Measurements from ENCODE around the gene MCRS1. TPM values are rescaled to one million over a fixed set of nuclear protein-coding genes. Genes with fewer than 3 reads are reported as not detected.
A peak's percentile ranks its signal among the peaks of the same experiment; 100 is the strongest.

MCRS1 gene
- polyA plus RNA-seq, 3 donors = 50.3 to 88.8 (median 52.3) TPM

DNA sequence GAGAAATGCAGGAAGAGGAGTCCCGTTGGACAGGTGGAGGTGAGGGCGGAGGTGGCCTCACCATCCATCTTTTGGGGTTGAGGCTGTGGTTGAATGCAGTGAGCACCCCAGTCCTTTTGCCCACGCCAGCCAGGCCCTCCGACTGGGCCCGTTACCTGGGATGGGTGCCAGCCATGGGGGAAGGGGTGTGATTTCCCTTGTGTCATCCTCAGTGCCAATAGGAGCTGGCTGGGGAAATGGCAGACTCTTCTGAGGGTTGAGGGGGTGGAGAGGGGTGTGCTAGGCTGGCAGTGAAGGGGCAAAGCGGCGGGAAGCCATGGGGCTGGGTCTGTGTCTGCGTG, 19.5 kb downstream of the MCRS1 start:
- H3K4me3 Mint-ChIP-seq = peak overlapping the region; percentile 70 to 92

DNA sequence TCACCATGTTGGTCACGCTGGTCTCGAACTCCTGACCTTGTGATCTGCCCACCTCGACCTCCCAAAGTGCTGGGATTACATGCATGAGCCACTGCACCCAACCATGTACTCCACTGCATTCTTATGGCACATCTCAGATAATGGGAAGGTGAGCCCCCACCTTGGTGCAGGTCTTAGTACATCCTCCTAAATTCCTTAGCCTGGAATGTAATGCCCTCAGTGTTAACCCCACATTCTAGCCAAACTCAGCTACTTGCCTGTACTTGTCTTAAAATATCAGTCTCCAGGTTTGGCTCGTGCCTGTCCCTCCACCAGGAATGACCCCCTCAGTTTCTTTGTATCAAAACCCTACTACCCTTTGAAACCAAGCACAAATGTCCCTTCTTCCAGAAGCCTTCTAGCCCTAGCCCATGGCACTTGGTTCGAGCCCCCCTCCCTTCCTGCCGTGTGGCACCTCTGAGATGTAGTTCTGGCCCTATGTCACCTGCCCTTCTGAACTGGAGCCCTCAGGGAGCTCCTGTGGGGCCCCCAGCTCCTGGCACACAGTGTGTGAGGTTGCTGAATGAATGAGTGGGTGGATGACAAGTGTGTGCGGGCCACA, 20.8 kb downstream of the MCRS1 start:
- no peak overlapping the region for H3K9ac ChIP-seq (ENCODE audit: insufficient read depth, low read length, poor library complexity, severe bottlenecking)
- H3K79me2 ChIP-seq (ENCODE audit: insufficient read depth, low read length) = no peaks in the 10 kb centered on the region
- H3K27me3 Mint-ChIP-seq (ENCODE audit: low read depth in 3 of 3) = peaks cover 69 to 87% (median 69%) of the 10 kb centered on the region in 3 donors
- H3K4me1 Mint-ChIP-seq = peaks cover 10% of the 10 kb centered on the region
- H2AFZ ChIP-seq (ENCODE audit: insufficient read depth, low read depth, low read length, poor library complexity, severe bottlenecking) = no peak overlapping the region
- peak overlapping the region in 1 of 7 donors; percentile 12 for H3K27ac Mint-ChIP-seq
- H3K36me3 Mint-ChIP-seq = peaks cover 0 to 7% of the 10 kb centered on the region in 2 donors
- H3K27me3 ChIP-seq (ENCODE audit: control insufficient read depth in 2 of 2, insufficient read depth in 2 of 2, low read length in 2 of 2) = peaks cover 4 to 65% of the 10 kb centered on the region in 2 donors
- no peaks in the 10 kb centered on the region for H3K36me3 ChIP-seq (replicated peaks in 1 of 2; ENCODE audit: control insufficient read depth in 1 of 2, insufficient read depth in 2 of 2, low read length in 2 of 2)
- H3K9me3 Mint-ChIP-seq = peaks cover 0 to 4% (median 1%) of the 10 kb centered on the region in 7 donors
- 100% methylated on average over 3 of the region's 7 CpGs for WGBS (ENCODE audit: insufficient coverage)
- H3K27ac ChIP-seq (ENCODE audit: low read depth in 1 of 2, low read length in 2 of 2) = no peak overlapping the region
- no peak overlapping the region for H3K4me3 Mint-ChIP-seq
- H3K9me3 ChIP-seq (replicated peaks in 1 of 2; ENCODE audit: control insufficient read depth in 1 of 2, insufficient read depth in 1 of 2, low read length in 2 of 2) = no peaks in the 10 kb centered on the region
- DNase-seq = no peak
- intact Hi-C loops (cut with micrococcal nuclease) = no loop called here
- peaks cover 11 to 12% of the 10 kb centered on the region in 2 donors for H3K4me1 ChIP-seq (ENCODE audit: control insufficient read depth in 1 of 2, insufficient read depth in 2 of 2, low read length in 2 of 2)
- TF ChIP-seq, protein P1, sequence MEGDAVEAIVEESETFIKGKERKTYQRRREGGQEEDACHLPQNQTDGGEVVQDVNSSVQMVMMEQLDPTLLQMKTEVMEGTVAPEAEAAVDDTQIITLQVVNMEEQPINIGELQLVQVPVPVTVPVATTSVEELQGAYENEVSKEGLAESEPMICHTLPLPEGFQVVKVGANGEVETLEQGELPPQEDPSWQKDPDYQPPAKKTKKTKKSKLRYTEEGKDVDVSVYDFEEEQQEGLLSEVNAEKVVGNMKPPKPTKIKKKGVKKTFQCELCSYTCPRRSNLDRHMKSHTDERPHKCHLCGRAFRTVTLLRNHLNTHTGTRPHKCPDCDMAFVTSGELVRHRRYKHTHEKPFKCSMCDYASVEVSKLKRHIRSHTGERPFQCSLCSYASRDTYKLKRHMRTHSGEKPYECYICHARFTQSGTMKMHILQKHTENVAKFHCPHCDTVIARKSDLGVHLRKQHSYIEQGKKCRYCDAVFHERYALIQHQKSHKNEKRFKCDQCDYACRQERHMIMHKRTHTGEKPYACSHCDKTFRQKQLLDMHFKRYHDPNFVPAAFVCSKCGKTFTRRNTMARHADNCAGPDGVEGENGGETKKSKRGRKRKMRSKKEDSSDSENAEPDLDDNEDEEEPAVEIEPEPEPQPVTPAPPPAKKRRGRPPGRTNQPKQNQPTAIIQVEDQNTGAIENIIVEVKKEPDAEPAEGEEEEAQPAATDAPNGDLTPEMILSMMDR (IDR thresholded peaks at IDR 0.05) = no peak
- no peak overlapping the region for H3K4me2 ChIP-seq (replicated peaks; ENCODE audit: extremely low read depth, low read length, poor library complexity, severe bottlenecking)
- H3K4me3 ChIP-seq (replicated peaks in 1 of 3; ENCODE audit: low read depth in 2 of 3, low read length in 3 of 3) = no peak overlapping the region
- no peaks in the 10 kb centered on the region for H4K20me1 ChIP-seq (ENCODE audit: insufficient read depth, low read length)

More for the DNA sequence above, 19.5 kb downstream of the MCRS1 start:
- peaks cover 12% of the 10 kb centered on the region for H3K4me1 Mint-ChIP-seq
- Histone ChIP-seq H3K36me3 (replicated peaks in 1 of 2; ENCODE audit: control insufficient read depth in 1 of 2, insufficient read depth in 2 of 2, low read length in 2 of 2) (no peaks in the 10 kb centered on the region), H3K27me3 (ENCODE audit: control insufficient read depth in 2 of 2, insufficient read depth in 2 of 2, low read length in 2 of 2) (peaks cover 4 to 57% of the 10 kb centered on the region in 2 donors), H4K20me1 (ENCODE audit: insufficient read depth, low read length) (no peaks in the 10 kb centered on the region), H3K9ac (ENCODE audit: insufficient read depth, low read length, poor library complexity, severe bottlenecking) (peak overlapping the region; percentile 36), H3K79me2 (ENCODE audit: insufficient read depth, low read length) (no peaks in the 10 kb centered on the region), H3K4me1 (ENCODE audit: control insufficient read depth in 1 of 2, insufficient read depth in 2 of 2, low read length in 2 of 2) (peaks cover 11 to 12% of the 10 kb centered on the region in 2 donors), H2AFZ (ENCODE audit: insufficient read depth, low read depth, low read length, poor library complexity, severe bottlenecking) (peak overlapping the region; percentile 77), H3K27ac (ENCODE audit: low read depth in 1 of 2, low read length in 2 of 2) (no peak overlapping the region), H3K9me3 (replicated peaks in 1 of 2; ENCODE audit: control insufficient read depth in 1 of 2, insufficient read depth in 1 of 2, low read length in 2 of 2) (no peaks in the 10 kb centered on the region), H3K4me2 (replicated peaks; ENCODE audit: extremely low read depth, low read length, poor library complexity, severe bottlenecking) (peak overlapping the region; percentile 70), H3K4me3 (replicated peaks in 1 of 3; ENCODE audit: low read depth in 2 of 3, low read length in 3 of 3) (peak overlapping the region in 2 of 3 experiments; percentile 16 to 65)
- intact Hi-C loops (cut with micrococcal nuclease) = no loop called here
- peaks cover 65 to 82% (median 67%) of the 10 kb centered on the region in 3 donors for H3K27me3 Mint-ChIP-seq (ENCODE audit: low read depth in 3 of 3)
- DNase-seq = no peak
- peaks cover 0 to 7% of the 10 kb centered on the region in 2 donors for H3K36me3 Mint-ChIP-seq
- H3K9me3 Mint-ChIP-seq = peaks cover 0 to 4% (median 1%) of the 10 kb centered on the region in 7 donors
- 33% methylated on average over 8 of the region's 8 CpGs for WGBS (ENCODE audit: insufficient coverage)
- H3K27ac Mint-ChIP-seq = no peak overlapping the region
- TF ChIP-seq, protein P1 (IDR thresholded peaks at IDR 0.05) = no peak
